ENCODE data around the gene L3MBTL4.

- TF ChIP-seq, protein P1, sequence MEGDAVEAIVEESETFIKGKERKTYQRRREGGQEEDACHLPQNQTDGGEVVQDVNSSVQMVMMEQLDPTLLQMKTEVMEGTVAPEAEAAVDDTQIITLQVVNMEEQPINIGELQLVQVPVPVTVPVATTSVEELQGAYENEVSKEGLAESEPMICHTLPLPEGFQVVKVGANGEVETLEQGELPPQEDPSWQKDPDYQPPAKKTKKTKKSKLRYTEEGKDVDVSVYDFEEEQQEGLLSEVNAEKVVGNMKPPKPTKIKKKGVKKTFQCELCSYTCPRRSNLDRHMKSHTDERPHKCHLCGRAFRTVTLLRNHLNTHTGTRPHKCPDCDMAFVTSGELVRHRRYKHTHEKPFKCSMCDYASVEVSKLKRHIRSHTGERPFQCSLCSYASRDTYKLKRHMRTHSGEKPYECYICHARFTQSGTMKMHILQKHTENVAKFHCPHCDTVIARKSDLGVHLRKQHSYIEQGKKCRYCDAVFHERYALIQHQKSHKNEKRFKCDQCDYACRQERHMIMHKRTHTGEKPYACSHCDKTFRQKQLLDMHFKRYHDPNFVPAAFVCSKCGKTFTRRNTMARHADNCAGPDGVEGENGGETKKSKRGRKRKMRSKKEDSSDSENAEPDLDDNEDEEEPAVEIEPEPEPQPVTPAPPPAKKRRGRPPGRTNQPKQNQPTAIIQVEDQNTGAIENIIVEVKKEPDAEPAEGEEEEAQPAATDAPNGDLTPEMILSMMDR (IDR thresholded peaks at IDR 0.05) = no peak
- no peak for TF ChIP-seq POLR2A (IDR thresholded peaks at IDR 0.05)
Observed at GRCh38 chr18:5964596-5964995, 450.1 kb downstream of the L3MBTL4 start.
